ENCODE measurements around the gene INPPL1. TPM values are rescaled to one million over a fixed set of nuclear protein-coding genes. Genes with fewer than 3 reads are reported as not detected.

The INPPL1 gene
- total and polyA plus RNA-seq, 10 of the 15 experiments (the other 5 are each of a cell fraction or from before 2014, with no cell fraction given), result 0.47 to 116 (median 43.4) TPM

DNA sequence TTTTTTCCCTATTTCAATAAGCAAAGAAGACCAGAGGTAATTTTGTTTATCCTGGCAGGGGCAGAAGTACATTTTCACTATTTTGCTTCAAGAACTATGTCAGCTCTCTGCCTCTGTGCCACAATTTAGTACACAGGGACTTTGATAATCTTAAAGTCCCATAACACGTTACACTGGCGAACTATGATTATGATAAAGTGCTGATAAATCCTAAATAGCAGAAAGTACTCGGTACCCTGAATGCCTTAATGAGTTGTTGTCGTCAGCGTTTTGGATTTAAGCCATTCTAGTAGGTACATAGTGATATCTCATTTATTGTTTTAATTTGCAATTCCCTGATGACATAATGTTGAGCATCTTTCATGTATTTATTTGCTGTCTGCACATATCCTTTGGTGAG, 36.0 kb downstream of the INPPL1 start:
- no peaks in the 10 kb centered on the region for H4K20me1 ChIP-seq (ENCODE audit: control insufficient read depth, insufficient read depth)
- no peaks in the 10 kb centered on the region; the same call in 2 of the 3 replicates for H3K9me3 ChIP-seq (replicated peaks; ENCODE audit: control insufficient read depth, insufficient read depth, low read length)
- H3K36me3 ChIP-seq (ENCODE audit: control insufficient read depth in 2 of 2, insufficient read depth in 2 of 2, low read length in 1 of 2), result no peaks in the 10 kb centered on the region
- no peaks in the 10 kb centered on the region for H3K79me2 ChIP-seq (ENCODE audit: control insufficient read depth, insufficient read depth, low read length)
- no peak overlapping the region for H3K4me2 ChIP-seq (ENCODE audit: control insufficient read depth, insufficient read depth)
- ChIA-PET CTCF (interaction anchor here (1.4 kb wide), 1 partner anchor 174 kb away, joined by 3 read pairs; the partner anchor contains the start of gene CLPB), SMC1A (ENCODE audit: uncharacterized antibody, unreplicated experiment) (no interaction called here), RAD21 (ENCODE audit: unreplicated experiment) (no interaction called here), POLR2A (no interaction called here)
- H3K27ac ChIP-seq (ENCODE audit: control insufficient read depth, insufficient read depth), result no peak overlapping the region
- ATAC-seq, result no peak
- 72% methylated on average over 5 of the region's 5 CpGs for WGBS (ENCODE audit: insufficient coverage, insufficient replicate concordance, low lambda C conversion rate, missing lambda C conversion rate)
- H3K4me1 ChIP-seq (ENCODE audit: control insufficient read depth, insufficient read depth, low read length), result no peaks in the 10 kb centered on the region
- no peak overlapping the region for H3K9ac ChIP-seq (ENCODE audit: control insufficient read depth, insufficient read depth, low read length)
- in situ Hi-C loops (cut with MboI), result no loop called here
- H3K27me3 ChIP-seq (replicated peaks in 1 of 2; ENCODE audit: control insufficient read depth in 2 of 2, insufficient read depth in 2 of 2, low read length in 1 of 2), result no peaks in the 10 kb centered on the region
- intact Hi-C loops (cut with micrococcal nuclease; ENCODE audit: unreplicated experiment), result no loop called here
- no peak for TF ChIP-seq ZNF207 (IDR thresholded peaks at IDR 0.05; ENCODE audit: borderline replicate concordance)
- TF ChIP-seq PML (IDR thresholded peaks at IDR 0.05; ENCODE audit: low read length), result no peak
- TF ChIP-seq RELA (IDR thresholded peaks at IDR 0.05; ENCODE audit: borderline replicate concordance, partially characterized antibody), result no peak
- TF ChIP-seq ESRRA (IDR thresholded peaks at IDR 0.05; ENCODE audit: low read length), result no peak
- no peak for TF ChIP-seq NR2C2 (IDR thresholded peaks at IDR 0.05; ENCODE audit: borderline replicate concordance, control insufficient read depth, insufficient read length, low read depth)
- TF ChIP-seq RBBP5 (conservative IDR thresholded peaks at IDR 0.05), result no peak
- no peak for TF ChIP-seq ZBED1 (IDR thresholded peaks at IDR 0.05; ENCODE audit: borderline replicate concordance)
- no peak overlapping the region for H2AFZ ChIP-seq (ENCODE audit: control insufficient read depth, low read depth, low read length)
- no peak overlapping the region for H3K4me3 ChIP-seq
- no peak for DNase-seq (ENCODE audit: low read depth, low spot score)
- no peak for FAIRE-seq
- no TSS peak for BruUV-seq (replicated peaks)

GRCh38 chr11:72263361-72263760, 38.8 kb downstream of the INPPL1 start:
- SMC1A ChIA-PET (ENCODE audit: uncharacterized antibody, unreplicated experiment), result interaction anchor here (0.7 kb wide), 1 partner anchor 274 kb away, joined by 3 read pairs; no protein-coding TSS in a partner anchor
- ATAC-seq, result no peak
- BruUV-seq (replicated peaks), result no TSS peak
- WGBS (ENCODE audit: insufficient coverage, insufficient replicate concordance, low lambda C conversion rate, missing lambda C conversion rate), result 26% methylated on average over 4 of the region's 4 CpGs
- H3K4me2 ChIP-seq (ENCODE audit: control insufficient read depth, insufficient read depth), result no peak overlapping the region
- H3K79me2 ChIP-seq (ENCODE audit: control insufficient read depth, insufficient read depth, low read length), result no peaks in the 10 kb centered on the region
- no peak overlapping the region for H3K4me3 ChIP-seq
- H3K9me3 ChIP-seq (replicated peaks; ENCODE audit: control insufficient read depth, insufficient read depth, low read length), result no peaks in the 10 kb centered on the region; the same call in 2 of the 3 replicates
- no peaks in the 10 kb centered on the region for H3K27me3 ChIP-seq (replicated peaks in 1 of 2; ENCODE audit: control insufficient read depth in 2 of 2, insufficient read depth in 2 of 2, low read length in 1 of 2)
- no peak overlapping the region for H3K9ac ChIP-seq (ENCODE audit: control insufficient read depth, insufficient read depth, low read length)
- in situ Hi-C loops (cut with MboI), result no loop called here
- RAD21 ChIA-PET (ENCODE audit: unreplicated experiment), result no interaction called here
- no peak overlapping the region for H3K27ac ChIP-seq (ENCODE audit: control insufficient read depth, insufficient read depth)
- no peaks in the 10 kb centered on the region for H3K36me3 ChIP-seq (ENCODE audit: control insufficient read depth in 2 of 2, insufficient read depth in 2 of 2, low read length in 1 of 2)
- DNase-seq (ENCODE audit: low read depth, low spot score), result no peak
- FAIRE-seq, result no peak
- TF ChIP-seq BACH1 (IDR thresholded peaks at IDR 0.05; ENCODE audit: borderline replicate concordance), result no peak
- TF ChIP-seq JUND (IDR thresholded peaks at IDR 0.05; ENCODE audit: low read depth, low read length), result no peak
- no peak for TF ChIP-seq SUPT20H (IDR thresholded peaks at IDR 0.05; ENCODE audit: borderline replicate concordance, control insufficient read depth, low read depth, low read length)
- TF ChIP-seq BCL11A (IDR thresholded peaks at IDR 0.05; ENCODE audit: low read depth, low read length), result no peak
- TF ChIP-seq NFYA (IDR thresholded peaks at IDR 0.05; ENCODE audit: borderline replicate concordance, low read depth, low read length), result no peak
- no peak for TF ChIP-seq ASH2L (IDR thresholded peaks at IDR 0.05; ENCODE audit: borderline replicate concordance, low read depth)
- no peak for TF ChIP-seq NKRF (conservative IDR thresholded peaks at IDR 0.05)
- CTCF ChIA-PET, result no interaction called here
- POLR2A ChIA-PET, result no interaction called here
- H3K4me1 ChIP-seq (ENCODE audit: control insufficient read depth, insufficient read depth, low read length), result no peaks in the 10 kb centered on the region; the same call in 1 of the 2 replicates
- intact Hi-C loops (cut with micrococcal nuclease; ENCODE audit: unreplicated experiment), result no loop called here
- H2AFZ ChIP-seq (ENCODE audit: control insufficient read depth, low read depth, low read length), result no peak overlapping the region
- no peaks in the 10 kb centered on the region for H4K20me1 ChIP-seq (ENCODE audit: control insufficient read depth, insufficient read depth)
